Lung microvascular endothelial cell (primary cell): ENCODE results near the gene PAPOLG. TPM values are rescaled to one million over a fixed set of nuclear protein-coding genes. Genes with fewer than 3 reads are reported as not detected.

ENCODE experiments used
- DNase-seq, 2 donors: peaks; one replicate each; pipeline versions ENCODE4 v3.0.0 to v3.0.0-alpha.2; 2010; ENCODE audit warnings: low read depth in 2 of 2
- total RNA-seq: library from RNA; depleted of rRNA; stranded (reverse); fragments of >200 nt; gene quantifications from 2 replicates; pipeline ENCODE4 v1.2.1, GENCODE V29; 2014

Gene PAPOLG
- 8.9 and 12.3 TPM in 2 replicates for total RNA-seq

- peak; percentile 92 for DNase-seq
These were observed at the start of gene PAPOLG for GRCh38 chr2:60756097-60757087. Gene PAPOLG, plus strand, starts transcription at chr2:60756268. Its CDS starts 211 bp downstream, at chr2:60756479.

DNA sequence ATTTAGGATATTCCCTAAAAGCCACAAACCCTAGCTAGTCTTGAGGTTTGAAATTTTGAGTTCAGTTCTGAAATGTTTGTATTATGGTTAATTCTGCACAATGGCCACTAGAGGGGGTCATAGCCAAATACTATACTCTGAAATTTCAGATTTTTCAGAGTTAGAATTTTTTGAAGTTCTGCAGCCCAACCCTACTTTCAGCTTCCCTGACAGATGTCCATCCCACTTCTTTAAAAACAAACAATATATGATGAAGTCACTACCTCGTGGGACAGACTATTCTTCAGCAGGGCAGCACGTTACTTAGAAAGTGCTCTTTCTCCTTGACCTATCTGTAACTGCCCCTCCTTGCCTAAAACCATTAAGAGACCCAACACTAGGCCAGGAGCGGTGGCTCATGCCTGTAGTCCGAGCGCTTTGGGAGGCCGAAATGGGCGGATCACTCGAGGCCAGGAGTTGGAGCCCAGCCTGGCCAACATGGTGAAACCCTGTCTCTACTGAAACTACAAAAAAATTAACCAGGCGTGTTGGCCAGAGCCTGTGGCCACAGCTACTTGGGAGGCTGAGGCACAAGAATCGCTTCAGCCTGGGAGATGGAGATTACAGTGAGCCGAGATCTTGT, 48.2 kb upstream of the PAPOLG start:
- DNase-seq, result peak; percentile 42 to 54

DNA sequence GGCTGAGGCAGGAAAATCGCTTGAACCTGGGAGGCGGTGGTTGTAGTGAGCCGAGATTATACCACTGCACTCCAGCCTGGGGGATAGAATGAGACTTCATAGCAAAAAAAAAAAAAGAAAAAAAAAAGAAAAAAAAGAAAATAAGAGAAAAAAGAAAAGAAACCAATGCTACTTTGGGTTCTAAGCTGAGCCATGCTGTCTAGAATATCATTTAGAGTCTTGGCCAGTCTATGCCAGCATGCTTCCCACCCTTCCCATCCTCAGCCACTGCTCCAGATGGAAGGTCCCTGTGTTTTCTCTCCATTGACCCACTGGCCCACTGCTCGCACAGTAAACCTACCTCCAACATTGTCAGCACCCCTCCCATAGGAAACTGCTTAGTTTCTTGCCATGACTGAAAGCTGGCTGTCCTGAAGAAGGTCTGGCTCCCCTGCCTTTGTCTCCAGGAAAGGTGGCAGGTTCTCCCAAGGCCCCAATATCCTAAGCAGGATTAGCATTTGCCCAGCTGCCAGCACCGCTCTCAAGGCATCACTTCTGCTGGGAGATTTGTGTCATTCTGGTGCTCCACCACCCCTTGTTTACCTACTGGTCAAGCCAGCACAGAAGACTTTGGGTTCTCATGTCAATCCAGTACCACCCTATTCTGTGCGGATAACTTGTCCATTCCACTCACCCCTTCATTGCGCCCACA, 47.3 kb upstream of the PAPOLG start:
- DNase-seq, result no peak

GRCh38 chr2:60710707-60711106, 45.4 kb upstream of the PAPOLG start:
- DNase-seq, result peak; percentile 61 to 74

- no peak for DNase-seq
These were observed 40.5 kb upstream of the PAPOLG start for GRCh38 chr2:60715561-60715960.

DNA sequence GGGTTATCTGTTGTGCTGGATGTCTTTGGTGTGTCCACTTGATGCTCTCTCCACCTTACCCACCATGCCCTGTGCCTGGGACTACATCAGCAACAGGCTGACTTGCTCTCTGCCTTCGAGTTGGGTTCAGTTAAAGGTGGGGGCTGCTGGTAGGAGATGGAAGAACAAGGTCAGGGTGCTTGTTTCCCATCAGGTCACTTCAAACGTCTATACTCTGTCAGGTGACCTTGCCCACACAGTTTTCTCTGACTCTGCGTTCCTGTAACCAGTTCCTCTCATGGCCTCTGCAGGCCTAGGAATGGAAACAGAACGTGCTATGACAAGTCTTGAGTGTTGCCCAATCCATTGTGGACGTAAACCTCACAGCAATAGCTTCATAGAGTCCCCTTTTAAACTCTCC, 38.4 kb upstream of the PAPOLG start:
- DNase-seq, result no peak

- no peak for DNase-seq
These were observed 36.7 kb upstream of the PAPOLG start for GRCh38 chr2:60719331-60719730.

- no peak for DNase-seq
These were observed 30.6 kb upstream of the PAPOLG start for GRCh38 chr2:60725466-60725865.

DNA sequence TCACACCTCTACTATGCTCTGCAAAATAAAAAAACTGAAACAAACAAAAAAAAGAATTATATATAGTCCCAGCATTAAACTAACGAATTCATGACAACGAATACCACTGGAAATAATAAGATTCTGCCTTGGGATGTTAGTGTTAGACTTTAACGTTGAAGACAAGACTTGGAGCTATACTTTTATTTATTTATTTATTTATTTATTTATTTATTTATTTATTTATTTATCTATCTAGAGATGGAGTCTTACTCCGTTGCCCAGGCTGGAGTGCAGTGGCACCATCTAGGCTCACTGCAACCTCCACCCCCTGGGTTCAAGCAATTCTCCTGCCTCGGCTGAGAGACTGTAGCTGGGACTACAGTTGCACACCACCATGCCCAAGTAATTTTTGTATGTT, 27.2 kb upstream of the PAPOLG start:
- DNase-seq, result no peak

GRCh38 chr2:60735496-60736250, 20.4 kb upstream of the PAPOLG start:
- no peak for DNase-seq

GRCh38 chr2:60738679-60739078, 17.4 kb upstream of the PAPOLG start:
- no peak for DNase-seq

GRCh38 chr2:60739156-60739555, 16.9 kb upstream of the PAPOLG start:
- no peak for DNase-seq

DNA sequence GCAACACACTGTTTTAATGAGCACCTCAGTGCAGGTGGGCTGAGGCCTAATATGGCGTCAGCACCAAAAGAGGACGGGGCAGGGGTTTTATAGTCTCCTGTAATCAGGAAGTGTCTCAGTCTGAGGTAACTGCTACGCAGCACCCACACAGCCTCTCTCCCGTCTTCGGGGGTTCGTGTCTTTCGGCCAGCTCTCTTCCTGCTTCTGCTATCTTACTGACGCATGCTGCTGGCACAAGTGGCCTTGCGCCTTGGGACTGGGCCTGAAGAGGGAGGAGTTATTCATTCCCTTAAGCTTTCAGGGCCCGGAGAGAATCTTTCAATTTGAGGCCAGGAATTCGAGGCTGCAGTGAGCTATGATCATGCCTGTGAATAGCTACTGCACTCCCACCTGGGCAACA, 14.5 kb upstream of the PAPOLG start:
- no peak for DNase-seq

- no peak for DNase-seq
These were observed 13.6 kb upstream of the PAPOLG start for GRCh38 chr2:60742419-60742818.

GRCh38 chr2:60745330-60745729, 10.7 kb upstream of the PAPOLG start:
- DNase-seq, result no peak

DNA sequence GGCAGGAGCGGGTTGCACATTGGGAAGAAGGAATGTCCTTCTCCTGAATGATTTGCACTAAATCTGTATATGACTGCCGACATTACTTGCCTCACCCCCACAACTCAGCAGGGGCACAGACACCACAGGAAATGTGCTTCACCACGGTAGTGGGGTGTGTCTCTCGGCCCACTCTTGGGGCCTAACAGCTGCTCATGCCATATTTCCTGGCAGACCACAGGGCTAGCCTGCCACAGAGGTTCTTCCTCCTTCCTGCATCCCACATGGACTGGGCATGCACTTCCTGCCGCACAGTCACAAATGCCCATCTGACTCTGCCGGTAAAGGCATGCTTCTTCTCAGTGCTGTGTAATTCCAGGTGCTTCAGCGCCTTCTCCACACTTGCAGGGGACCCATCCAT, 10.3 kb upstream of the PAPOLG start:
- DNase-seq, result no peak

GRCh38 chr2:60746318-60746717, 9.8 kb upstream of the PAPOLG start:
- DNase-seq, result no peak

DNA sequence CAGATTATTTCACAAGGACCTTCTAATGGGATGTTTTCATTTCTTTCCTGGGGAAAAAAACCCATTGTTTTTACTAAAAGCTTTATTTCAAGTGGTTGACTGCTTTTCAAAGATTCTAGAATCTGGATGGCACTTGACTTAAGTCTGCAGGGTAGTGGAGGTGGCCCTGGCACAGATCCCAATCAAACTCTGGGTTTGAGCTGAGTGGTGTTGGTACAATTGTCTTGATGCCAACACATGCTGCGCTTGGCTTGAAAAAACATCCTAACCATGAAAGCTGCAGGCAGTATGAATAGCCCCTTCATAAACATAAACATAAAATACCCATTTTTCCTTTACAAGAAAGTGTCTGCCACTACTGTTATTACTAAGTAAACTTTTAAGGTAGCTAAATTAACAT, 3.6 kb downstream of the PAPOLG start:
- DNase-seq, result peak in 1 of 2 donors; percentile 5

DNA sequence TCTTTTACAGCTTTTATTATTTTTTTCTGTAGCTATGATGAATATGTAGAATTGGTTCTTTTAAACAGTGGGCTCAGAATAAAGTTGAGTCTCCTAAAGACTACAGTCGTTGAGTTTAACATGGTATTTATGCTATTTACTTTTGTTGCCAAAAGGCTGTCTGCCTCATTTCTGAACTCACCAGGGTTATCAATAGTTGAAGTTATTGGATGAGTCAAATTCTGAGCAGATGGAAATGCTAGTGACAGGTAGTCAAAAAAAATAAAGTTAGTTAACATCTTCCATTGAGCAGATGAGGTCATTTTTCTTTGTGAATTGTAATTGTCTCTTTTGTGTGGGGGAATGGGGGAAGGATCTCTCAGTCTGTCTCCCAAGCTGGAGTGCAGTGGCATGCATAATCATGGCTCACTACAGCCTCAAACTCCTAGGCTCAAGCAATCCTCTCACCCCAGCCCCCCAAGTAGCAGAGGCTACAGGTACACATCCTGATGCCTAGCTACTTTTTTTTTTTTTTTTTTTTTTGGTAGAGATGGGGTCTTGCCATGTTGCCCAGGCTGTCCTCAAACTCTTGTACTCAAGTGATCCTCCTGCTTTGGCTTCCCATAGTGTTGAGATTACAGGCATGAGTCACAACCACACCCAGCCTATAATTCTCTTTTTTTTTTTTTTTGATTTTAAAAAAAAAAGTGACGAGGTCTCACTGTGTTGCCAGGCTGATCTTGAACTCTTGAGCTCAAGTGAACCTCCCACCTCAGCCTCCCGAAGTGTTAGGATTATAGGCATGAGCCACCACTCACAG, 8.9 kb downstream of the PAPOLG start:
- peak in 1 of 2 donors; percentile 7 for DNase-seq

DNA sequence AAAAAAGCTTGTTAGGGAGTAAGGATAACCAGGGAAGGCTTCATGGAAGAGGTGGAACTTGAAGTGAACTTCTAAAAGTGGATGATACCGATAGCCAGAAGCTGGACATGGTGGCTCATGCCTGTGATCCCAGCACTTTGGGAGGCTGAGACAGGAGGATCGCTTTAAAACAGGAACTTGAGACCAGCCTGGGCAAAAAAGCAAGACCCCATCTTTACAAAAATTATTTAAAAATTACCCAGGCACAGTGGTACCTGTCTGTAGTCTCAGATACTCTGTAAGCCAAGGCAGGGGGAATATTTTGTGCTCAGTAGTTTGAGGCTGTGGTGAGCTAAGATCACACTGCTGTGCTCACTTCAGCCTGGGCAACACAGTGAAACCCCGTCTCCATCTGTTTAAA, 10.2 kb downstream of the PAPOLG start:
- DNase-seq, result no peak

- no peak for DNase-seq
These were observed 15.4 kb downstream of the PAPOLG start for GRCh38 chr2:60771508-60771907.
